Mesothelial cell of epicardium (in vitro differentiated cells): Measurements from ENCODE around the gene EMID1. TPM values are rescaled to one million over a fixed set of nuclear protein-coding genes. Genes with fewer than 3 reads are reported as not detected.

Experiments
- DNase-seq, 2 experiments: peaks; one replicate each; pipeline ENCODE4 v3.0.0; 2021; ENCODE audit warnings: low spot score in 2 of 2; ENCODE audit not compliant: unreplicated experiment in 2 of 2
- H3K27ac Mint-ChIP-seq: 2 replicates; pipeline ENCODE4 v1.8.0; 2021; ENCODE audit warnings: mixed read lengths
- H3K27me3 Mint-ChIP-seq: 2 replicates; pipeline ENCODE4 v1.8.0; 2021; ENCODE audit warnings: low read depth, mixed read lengths
- H3K36me3 Mint-ChIP-seq: 2 replicates; pipeline ENCODE4 v1.8.0; 2021; ENCODE audit warnings: mixed read lengths
- H3K4me1 Mint-ChIP-seq: 2 replicates; pipeline ENCODE4 v1.8.0; 2021; ENCODE audit warnings: mixed read lengths
- H3K4me3 Mint-ChIP-seq: 2 replicates; pipeline ENCODE4 v1.8.0; 2021; ENCODE audit warnings: mild to moderate bottlenecking, moderate library complexity, mixed read lengths
- H3K9me3 Mint-ChIP-seq: 2 replicates; pipeline ENCODE4 v1.8.0; 2021; ENCODE audit warnings: mixed read lengths
- CTCF ChIP-seq: fragments of 200-600 bp; sonication (generic); IDR thresholded peaks from one replicate; pipeline ENCODE4 v1.5.0; 2021; ENCODE audit warnings: antibody characterized with exemption; ENCODE audit not compliant: unreplicated experiment
- total RNA-seq: library from RNA; stranded (reverse); gene quantifications from 3 replicates; pipeline ENCODE4 v1.2.1, GENCODE V29; 2021

EMID1 gene
- total RNA-seq, 1 donor from 2014 or later = 15.7 TPM

GRCh38 chr22:29292379-29292778, 86.7 kb downstream of the EMID1 start:
- H3K27me3 Mint-ChIP-seq = no peaks in the 10 kb centered on the region
- no peaks in the 10 kb centered on the region for H3K4me1 Mint-ChIP-seq
- H3K4me3 Mint-ChIP-seq = no peak overlapping the region
- no peak overlapping the region for H3K27ac Mint-ChIP-seq
- DNase-seq = no peak
- no peaks in the 10 kb centered on the region for H3K9me3 Mint-ChIP-seq
- no peak for TF ChIP-seq CTCF
- peaks cover 53% of the 10 kb centered on the region for H3K36me3 Mint-ChIP-seq

GRCh38 chr22:29298641-29299040, 92.9 kb downstream of the EMID1 start:
- Mint-ChIP-seq H3K27me3 (no peaks in the 10 kb centered on the region), H3K4me1 (no peaks in the 10 kb centered on the region), H3K27ac (peak overlapping the region; percentile 47), H3K9me3 (no peaks in the 10 kb centered on the region), H3K4me3 (no peak overlapping the region), H3K36me3 (peaks cover 34% of the 10 kb centered on the region)
- TF ChIP-seq CTCF = no peak
- no peak for DNase-seq

- Mint-ChIP-seq H3K4me3 (no peak overlapping the region), H3K27me3 (no peaks in the 10 kb centered on the region), H3K9me3 (no peaks in the 10 kb centered on the region), H3K36me3 (peaks cover 32% of the 10 kb centered on the region), H3K4me1 (no peaks in the 10 kb centered on the region), H3K27ac (peak overlapping the region; percentile 50)
- DNase-seq = no peak
- TF ChIP-seq CTCF = no peak
Observed at GRCh38 chr22:29299136-29299900, 93.6 kb downstream of the EMID1 start.

- Mint-ChIP-seq H3K4me1 (no peaks in the 10 kb centered on the region), H3K27ac (no peak overlapping the region), H3K36me3 (peaks cover 31% of the 10 kb centered on the region), H3K9me3 (no peaks in the 10 kb centered on the region), H3K4me3 (no peak overlapping the region), H3K27me3 (no peaks in the 10 kb centered on the region)
- DNase-seq = no peak
- TF ChIP-seq CTCF = no peak
Observed at GRCh38 chr22:29300467-29300806, 94.7 kb downstream of the EMID1 start.

GRCh38 chr22:29300807-29301601, 95.3 kb downstream of the EMID1 start:
- Mint-ChIP-seq H3K4me3 (no peak overlapping the region), H3K27ac (peak overlapping the region; percentile 2), H3K27me3 (no peaks in the 10 kb centered on the region), H3K4me1 (peaks cover 2% of the 10 kb centered on the region), H3K36me3 (peaks cover 26% of the 10 kb centered on the region), H3K9me3 (no peaks in the 10 kb centered on the region)
- no peak for DNase-seq
- no peak for TF ChIP-seq CTCF
